Stimulated activated CD8-positive, alpha-beta memory T cell treated with anti-CD3 and anti-CD28 coated beads, Interleukin-15, amount 100 ng/mL, for 4 hours (primary cell): ENCODE measurements around the gene CDK12.

Experiments used
- DNase-seq, 2 donors: peaks; one replicate each; pipeline ENCODE4 v3.0.0-alpha.2; 2020; ENCODE audit warnings: low read depth in 2 of 2

CDK12 gene

DNA sequence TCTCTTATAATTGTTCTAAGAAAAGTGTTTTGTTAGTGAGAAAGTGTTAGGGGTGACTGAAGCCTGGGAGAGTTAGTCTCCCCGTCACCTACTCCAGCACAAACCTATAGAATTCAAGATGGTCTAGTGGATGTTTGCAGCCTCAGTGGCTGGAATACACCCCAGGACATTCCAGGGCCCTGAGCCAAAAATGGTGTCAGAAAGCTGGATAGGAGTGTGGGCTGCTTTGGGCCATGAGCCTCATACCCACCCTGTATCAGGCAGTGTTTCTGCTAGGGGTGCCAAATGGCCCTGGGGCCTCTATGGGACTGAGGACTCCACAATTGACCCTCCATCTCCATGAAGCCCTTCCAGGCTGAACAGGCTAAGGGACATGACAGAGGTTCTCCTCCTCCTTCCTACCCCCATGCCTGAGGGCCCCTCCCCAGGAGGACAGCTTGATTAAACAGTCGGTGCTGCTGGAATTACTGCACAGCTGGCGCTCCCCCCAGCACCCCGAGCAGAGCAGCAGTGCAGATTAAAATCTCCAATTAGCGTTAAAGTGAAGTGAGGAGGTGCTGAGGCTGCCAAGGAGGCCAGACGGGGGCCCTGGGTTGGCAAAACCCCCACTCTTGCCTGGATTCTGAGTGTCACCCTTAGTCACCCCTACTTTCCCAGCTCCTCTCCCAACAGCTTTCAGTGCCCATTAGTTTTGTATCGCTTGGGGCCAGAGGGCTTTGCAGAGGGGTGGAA lies 87.4 kb downstream of the CDK12 start:
- no peak for DNase-seq

DNA sequence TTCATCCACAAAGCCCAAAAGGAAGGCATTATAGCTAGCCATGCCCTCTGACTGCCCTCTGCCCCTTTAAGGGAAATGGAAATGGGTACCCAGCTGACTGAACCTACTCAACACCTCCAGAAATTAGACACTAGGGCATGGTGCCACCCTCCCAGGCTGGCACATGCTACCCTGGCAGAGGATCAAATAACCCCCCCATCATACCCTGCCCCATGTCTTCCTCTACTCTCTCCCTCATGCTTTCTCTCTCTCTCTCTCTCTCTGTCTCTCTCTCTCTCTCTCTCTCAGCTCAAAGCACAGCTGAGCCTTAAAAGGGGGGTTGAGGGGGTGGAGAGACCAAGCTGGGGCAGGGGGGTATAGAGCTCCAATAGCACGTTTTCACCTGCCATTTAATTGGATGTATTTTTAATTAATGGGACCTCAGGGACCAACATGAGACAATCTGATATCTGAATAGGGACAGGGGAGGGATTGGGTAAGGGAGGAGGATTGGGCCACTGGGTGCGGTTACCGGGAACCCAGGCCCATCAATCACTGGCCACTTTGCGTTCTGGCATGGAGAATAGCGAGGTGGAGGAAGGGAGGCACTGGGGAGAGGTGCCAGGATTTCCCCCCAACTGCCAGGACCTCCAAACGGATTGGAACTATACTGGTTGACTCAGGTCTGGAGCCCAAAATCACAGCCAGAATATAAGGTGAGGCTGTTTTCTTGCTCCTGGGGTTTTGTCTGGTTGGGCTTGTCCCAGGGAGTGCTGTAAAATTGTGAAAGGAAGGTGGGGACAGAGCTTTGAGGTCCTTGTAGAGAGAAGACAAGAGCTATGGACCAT lies 88.7 kb downstream of the CDK12 start:
- no peak for DNase-seq

DNA sequence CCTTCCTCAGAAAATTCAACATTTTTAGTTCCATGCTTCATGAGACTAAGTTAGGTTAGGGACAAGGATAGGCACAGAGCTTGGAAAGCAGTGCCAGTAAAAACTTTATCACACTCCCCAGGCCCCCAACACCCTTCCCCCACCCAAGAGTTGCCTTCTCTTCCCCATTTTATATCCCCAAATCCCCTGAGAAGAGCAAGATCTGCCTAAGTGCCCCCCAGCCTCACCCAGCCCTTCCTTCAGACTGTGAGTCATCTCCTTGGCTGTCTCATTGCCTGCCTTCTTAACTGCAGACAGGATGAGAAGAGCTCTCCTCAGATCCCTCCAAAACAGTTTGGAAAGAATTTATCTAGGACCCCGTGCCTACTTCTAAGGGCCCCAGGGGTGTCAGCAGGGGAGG lies 90.6 kb downstream of the CDK12 start:
- DNase-seq = no peak

DNA sequence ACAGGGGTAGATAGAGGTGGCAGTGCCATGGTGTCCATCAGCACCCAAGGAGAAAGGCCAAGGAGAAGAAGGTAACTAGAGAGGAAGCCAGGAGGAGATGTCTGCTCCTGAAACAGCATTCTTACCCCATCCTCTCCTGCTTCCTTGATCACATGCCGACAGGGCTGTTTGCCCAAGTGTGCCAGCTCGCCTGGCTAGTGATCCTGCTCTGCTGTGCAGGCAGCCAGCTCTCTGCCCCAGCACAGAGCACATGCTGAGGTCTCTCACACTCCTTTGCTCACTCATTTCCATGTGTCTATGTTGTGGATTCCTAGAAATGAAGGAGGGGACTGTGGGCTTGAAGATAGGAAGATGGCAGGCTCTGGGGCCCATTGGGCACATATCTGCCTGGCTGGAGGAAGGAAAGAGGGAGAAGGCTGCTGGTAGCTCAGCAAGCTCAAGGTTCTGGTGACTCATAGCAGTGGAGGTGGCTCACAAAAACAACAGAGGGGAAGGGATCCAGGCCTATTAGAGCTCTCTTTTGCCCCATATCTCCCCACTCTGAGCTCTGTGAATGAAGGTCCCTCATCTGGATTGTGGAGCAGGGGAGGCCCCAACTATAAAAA lies 92.2 kb downstream of the CDK12 start:
- no peak for DNase-seq

DNA sequence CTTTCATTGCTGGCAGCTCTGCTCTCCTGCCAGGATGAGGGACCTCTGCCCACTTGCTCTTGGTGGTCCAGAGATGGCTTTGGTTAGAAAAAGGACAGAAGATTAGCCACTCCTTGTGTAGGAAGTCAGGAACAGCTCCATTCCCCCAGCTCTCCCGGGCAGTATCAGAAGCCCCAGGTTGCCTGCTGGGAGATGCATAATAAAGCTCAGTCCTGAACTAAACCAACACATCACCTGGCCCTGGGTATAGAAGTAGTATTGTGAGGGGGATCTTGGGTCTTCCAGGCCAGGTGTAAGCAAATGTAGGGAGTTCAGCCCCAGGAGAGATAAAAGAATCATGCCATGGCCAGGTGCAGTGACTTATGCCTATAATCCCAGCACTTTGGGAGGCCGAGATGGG lies 94.1 kb downstream of the CDK12 start:
- DNase-seq = no peak

DNA sequence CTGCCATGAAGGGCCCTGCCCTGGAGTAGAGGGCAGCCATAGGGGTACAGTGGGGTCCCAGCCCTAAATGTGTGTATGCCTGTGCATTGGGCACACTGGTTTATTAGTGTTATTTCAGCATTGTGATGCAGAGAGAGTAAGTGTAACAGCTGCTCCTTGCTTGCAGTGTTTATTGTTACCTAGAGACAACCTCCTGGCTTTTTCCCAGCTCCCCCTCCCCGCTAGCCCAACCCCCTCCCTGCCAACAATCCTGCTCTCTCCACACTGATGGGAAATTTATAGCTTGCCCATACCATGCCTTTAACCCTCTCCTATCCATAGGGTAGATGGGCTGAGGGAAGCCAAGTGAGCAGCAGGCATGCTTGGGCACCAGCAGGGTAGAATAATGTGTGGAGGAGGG lies 95.1 kb downstream of the CDK12 start:
- DNase-seq = no peak

DNA sequence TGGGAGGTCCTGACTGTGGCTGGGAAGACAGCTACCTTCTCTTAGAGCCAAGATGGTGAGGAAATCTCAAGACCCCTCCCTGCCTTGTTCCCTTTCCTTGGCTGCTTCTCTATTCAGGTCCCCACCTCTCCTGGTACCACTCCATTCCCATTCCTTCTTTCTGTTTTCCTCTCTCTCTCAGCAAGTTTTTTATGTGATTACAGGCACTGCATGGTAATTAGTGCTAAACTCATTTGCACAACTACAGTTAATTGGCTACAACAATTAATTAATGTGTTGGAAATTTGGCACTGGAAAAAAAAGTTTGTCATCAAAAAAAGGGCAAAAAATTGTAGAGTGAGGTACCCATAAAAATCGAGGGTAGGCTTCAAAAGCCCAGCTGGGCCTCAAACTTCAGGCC lies 101.1 kb downstream of the CDK12 start:
- DNase-seq = no peak

DNA sequence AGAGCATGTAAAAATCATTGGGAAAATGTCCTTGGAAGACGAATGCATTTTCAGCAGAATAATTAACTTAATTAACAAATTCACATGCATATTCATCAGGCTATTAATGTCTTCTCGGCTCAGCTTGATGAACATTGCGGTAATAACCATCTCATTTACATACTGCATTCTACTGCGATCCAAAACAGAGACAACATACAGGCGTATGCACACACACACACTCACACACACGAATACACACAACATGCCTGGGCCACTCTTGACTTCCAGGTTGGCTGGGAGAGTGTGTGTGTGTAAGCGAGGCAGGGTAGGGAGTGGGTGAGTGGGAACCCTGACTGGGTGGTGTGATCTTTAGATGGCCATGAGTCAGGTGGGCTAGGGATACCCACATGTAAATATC lies 101.7 kb downstream of the CDK12 start:
- DNase-seq = no peak

DNA sequence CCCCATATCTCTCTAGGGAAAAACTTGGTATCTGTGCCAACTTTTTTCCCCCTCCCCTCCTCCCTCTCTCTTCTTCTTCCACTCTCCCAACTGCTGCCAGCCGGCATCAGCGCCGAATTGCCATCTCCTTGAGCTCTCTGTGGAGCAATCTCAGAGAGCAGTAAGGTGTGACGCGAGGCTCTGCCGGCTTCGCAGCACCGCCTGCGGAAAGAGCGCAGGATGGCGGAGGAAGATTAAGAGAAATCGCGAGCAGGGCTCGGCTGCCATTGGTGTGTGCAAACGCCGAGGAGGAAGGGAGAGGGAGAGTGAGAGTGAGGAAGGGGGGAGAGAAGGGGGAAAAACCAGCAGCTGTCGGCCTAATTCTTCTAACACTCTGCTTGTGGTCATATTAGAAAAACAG lies 102.2 kb downstream of the CDK12 start:
- DNase-seq = no peak

DNA sequence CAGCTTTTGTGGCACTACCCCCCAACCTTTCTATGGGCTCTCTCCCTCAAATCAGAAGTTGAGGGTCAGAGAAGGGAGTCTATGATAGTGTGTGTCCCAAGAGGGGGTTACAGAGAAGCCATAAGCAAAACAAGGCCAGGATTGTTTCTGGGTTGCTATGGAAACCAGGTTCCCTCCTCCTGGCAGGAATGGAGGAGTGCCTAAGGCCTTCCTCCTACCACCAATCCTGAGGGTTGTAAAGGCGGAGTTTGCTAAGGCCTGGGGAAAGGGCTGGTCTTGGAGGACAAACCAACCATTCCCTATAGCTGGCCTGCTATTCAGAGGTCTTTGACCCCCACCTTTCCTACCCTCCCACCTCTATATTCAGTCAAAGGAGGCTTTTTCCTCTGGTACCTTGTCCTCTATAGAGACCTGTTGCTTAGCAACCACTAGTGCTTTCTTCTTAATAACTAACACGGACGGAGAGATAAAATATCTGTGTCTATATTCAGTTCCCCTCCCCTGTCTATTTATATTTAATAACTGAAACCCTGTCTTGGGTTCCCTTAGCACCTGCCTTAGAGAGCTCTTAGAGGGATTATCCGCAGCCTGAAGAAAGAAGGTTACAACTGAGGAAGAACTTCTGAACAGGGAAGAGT lies 103.0 kb downstream of the CDK12 start:
- no peak for DNase-seq

DNA sequence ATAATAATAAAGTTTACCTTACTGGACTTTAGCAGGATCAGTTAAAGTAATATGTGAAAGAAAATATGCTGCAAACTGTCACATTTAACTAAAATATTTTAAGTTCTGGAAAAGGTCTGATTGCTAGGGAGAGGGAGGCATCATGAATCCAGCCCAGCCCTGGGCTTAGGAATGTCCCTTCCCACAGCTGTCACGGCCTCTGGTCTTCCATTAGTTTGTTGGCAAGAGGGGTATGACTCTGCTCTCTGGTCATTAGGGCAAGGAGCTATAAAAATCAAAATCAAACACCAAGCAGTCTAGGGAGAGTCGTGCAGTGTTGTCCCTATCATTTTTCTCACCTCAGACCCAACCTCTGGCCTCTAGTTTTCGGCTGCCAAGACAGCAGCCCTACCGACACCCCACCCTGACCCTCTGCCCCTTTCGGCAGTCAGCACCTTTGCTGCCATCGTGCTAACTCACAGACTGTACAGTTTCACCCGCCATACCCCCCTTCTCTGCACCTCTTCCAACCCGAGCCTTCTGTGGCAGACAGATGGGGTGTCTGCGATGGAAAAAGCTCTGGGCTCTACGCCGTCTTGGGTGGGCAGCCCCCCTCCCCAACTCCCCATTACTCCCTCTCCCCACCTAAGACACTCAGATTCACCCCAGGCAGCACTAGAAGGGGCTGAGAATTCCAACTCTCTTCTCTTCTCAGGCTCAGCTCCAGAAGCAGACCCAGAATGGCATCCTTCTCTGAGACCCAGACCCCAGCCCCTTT lies 105.0 kb downstream of the CDK12 start:
- no peak for DNase-seq

DNA sequence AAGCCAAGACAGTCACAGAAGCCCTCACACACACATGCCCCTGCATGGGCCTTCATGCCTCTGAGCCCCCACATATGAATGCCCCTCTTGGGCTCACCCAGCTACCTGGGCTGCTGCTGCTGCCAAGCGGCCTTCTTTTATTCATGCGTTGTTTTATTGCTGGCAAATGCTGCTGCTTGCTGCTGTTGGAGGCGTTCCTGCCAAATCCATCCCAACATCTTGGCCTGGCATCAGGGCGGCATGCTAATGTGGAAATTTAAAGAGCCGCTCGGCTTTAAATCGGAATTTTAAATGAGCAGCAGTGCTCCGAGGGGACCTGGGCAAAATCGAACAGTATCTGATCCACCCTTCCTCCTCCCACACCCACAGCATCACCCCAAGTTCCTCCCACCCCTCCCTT lies 107.4 kb downstream of the CDK12 start:
- no peak for DNase-seq

DNA sequence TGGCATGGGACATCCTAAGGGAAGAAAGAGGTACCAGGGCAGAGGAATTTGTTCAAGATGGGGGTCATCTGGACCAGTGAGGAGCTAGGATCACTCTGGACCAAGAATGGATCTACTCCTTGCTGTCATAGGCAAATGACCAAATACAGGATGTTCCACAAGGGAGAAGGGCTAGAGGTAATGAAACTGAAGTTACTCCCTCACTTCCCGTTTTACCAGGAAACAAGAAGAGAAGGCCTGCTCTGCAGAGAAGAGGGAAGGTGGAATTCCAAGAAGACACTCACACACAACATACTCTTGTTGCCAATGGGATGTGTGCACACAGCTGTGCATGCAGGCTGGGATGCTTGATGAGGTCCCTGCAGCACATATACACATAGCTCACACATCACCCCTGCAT lies 107.8 kb downstream of the CDK12 start:
- DNase-seq = no peak

DNA sequence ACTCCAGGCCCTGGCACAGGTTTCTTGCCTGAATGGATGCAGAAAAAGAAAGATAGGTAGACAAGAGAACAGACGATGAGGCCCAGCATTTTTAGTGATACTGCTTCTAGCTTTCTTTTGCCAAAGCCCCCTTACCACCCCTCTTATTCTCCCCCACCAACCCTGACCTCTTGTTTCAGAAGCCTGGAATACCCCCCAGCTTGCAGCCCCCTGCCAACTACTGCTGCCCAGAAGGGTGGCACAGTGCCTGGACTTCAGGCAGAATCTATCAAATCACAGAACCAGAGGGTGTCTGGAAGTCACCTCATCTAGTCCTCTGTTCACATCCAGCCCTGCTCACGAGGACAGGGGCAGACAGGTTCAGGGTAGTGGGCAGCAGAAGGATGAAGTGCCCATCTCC lies 110.8 kb downstream of the CDK12 start:
- no peak for DNase-seq

DNA sequence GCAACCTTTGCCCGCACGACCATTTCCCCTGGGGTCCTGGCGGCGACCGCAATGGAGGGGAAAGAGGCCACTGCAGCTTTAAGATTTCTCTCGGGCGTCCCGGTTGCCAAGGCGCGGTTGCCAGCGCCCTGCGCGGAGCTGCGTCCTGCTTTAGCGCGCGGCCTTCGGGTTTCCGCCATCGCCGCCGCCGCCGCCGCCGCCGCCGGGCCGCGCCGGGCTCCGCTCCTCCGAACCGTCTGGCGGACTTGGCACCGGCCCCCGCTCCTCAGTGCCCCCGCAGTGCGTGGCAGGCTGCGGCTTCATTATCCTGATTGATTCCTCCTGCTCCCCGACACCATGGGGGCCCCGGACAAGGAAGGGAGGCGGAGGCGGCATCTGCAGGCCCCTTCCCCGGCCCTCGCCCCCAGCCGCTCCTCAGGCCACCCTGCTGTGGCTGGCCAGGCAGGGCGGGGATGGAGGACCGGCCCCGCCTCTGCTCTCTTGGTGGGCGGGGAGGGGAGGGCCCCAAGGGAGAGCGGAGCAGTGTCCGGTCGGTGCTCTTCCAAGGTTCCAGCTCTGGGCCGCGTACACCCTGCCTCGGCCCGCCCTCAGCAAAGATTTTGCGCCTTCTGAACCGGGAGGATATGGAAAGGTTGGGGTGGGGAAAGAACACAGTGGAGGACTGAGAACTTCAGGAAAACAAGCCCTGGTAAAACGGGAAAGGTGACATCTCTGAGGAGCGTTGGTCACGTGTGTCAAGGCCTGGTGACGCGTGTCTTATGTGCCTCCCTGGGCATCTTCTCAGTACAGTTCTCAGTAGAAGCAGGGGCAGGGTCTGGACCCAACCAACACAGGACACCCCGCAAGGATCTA lies 112.4 kb downstream of the CDK12 start:
- DNase-seq = no peak

DNA sequence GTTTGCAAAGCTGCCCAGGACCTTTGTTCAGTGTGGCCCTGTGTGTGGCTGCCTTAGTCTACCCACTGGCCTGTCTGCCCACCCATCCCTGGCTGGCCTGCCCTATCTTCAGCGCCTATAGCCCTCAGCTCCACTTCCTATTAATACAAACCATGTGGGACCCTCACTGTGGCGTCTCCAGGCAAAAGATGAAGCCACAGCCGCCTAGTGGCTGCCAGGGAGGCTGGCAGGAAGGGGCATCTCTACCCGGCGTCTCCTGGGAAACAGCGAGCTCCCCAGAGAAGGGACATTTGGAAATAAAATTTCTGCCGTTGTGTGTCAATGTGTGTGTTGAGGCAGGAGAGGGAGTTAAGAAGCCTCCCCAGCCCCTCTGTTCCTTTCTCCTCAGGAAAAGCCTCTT lies 114.9 kb downstream of the CDK12 start:
- DNase-seq = no peak

DNA sequence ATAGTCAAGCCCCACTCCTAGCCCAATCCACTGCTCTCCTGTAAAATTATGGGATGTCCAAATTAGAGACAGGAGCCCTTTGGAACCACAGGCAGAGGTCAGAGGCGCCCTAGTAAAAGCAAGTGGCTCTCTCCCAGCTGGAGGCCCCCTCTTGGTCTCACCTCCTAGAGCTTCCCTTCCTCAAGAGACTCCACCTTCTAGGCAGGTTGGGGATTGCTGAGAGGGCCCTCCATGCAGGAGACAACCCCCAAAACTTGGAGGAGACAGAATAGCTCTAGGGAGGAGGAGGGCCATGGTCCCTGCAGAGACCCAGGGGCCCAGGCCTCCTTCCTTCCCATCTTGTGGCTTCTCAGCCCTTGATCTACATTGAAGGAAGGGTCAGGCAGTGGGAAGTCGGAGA lies 117.0 kb downstream of the CDK12 start:
- no peak for DNase-seq

DNA sequence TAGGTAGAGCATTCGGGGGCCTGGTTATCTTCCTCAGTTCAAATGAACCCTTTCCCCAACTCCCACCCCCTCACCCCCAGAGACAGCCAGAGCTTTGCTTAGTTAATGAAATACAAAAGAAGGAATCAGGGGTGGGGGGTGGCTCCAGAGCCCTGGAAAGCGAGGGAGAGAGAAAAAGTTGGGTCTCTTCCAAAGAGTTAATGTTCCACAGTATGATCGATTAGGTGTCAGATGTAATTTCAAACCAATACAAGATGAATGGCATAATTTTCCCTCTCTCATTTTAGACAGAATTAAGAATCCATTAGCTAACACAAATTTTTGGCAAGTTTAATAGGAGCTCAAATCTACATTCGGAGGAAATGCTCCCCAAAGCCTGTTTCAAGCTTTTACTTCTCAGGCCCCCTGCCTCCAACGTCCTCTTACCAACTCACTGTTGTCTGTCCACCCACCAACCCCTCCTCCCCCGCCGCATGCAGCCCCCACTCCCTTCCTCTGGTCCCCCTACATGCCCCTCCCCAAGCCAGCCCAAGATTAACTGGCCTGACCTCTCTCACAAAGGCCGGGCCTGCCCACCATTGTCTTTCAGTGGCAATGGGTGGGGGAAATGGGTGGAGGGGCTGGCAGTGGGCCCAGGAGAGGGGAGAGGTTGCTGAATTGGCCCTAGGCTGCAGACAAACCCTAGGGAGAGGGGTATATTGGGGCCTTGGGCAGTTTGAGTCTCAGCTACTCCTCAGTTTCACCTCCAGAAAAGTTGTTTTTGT lies 118.2 kb downstream of the CDK12 start:
- DNase-seq = no peak

DNA sequence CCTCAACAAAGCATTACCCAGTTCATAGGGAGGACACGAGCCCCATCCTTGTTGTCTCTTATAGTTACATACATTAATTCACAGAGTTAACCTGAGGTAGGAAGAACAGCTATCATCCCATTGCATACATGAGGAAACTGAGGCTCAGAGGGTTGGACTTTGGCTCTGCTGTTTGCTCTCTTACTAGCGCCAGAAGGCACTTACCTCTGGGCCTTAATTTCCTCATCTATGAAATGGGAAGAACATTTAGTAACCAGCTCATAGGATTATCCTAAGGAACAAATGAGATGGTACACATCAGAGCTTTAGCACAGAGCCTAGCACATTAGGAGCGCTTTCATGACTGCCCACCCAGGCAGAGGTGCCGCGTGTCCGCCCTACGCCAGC lies 118.8 kb downstream of the CDK12 start:
- DNase-seq = no peak
